HG03457 (cell line): ENCODE data around the gene EXOC3.
"Not testable (repeated sequence)": the region's sequence is repeated elsewhere in the genome, so short reads cannot be mapped to it uniquely, and the experiment has no call there.

Experiments
- ATAC-seq: cut with Tn5 transposase; IDR thresholded peaks from one replicate; pipeline ENCODE4 v1.9.1; 2021; ENCODE audit warnings: moderate number of reproducible peaks; ENCODE audit not compliant: unreplicated experiment

EXOC3 gene

DNA sequence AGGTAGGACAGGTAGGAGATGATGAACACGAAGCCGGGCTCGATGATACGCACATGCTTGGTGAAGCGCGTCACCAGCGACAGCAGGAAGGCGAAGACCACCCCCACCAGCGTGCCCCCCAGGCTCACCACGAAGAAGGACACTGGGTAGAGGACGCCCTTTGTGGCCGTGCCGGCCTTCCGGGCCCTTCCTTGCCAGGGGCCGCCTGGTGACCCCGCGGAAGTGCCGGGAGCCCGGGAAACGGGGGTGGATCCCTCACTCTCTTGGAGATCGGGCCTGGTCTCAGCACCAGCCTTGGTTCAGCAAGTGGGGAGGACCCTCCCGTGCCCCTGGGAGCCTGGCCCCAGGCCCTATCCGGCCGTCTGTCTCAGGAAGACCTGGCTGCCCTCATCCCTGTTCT, 41.6 kb downstream of the EXOC3 start:
- no peak for ATAC-seq

DNA sequence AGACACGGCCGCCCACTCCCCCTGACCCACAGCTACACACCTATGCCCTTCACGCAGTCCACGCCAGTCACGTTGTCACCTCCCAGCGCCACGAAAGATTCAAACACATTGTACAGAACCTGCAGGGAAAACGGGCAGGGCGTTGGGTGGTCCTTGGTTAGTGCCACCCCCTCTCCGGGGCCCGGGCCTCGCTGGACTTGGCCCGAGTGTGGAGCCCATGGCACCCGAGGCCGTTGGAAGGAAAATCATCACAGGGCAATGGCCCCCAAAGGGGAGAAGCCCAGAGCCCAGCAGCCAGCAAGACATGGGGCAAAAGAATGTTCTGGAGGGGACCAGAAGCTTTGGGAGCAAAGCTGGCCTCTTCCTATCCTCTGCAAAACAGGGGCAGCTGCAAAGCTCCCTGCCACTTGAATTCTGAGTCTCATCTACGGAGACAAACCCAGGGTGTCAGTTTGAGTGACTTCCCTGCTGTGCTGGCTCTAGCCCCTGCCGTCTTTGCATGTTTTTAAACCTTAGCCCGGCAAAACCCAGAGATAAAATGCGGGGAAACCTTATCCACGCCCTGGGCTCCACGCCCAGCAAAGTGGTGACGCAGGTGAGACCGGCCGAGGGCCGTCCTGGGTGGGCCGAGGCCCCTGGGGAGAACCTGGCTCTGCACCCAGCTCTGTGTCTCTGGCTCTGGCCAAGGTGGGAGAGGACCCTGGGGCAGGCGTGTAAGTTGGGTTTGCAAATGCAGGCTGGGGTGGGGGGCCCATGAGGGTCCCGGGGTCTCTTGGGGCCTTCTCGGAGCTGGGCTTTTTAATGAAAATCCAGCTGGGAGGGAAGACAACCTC, 42.4 kb downstream of the EXOC3 start:
- ATAC-seq = no peak

GRCh38 chr5:485946-486491, 43.0 kb downstream of the EXOC3 start:
- ATAC-seq = no peak

DNA sequence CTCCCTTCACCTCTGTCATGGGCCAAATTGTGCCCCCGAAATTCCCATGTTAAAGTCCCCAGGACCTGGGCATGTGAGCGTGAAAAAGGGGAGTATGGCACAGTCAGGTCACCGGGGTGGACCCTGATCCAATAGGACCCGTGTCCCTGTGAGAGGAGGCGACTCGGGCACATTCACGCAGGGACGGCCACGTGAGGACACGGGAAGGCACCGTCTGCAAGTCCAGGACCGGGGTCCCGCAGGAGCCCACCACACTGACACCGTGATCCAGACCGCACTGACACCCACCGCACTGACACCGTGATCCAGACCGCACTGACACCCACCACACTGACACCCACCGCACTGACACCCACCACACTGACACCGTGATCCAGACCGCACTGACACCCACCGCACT, 43.6 kb downstream of the EXOC3 start:
- ATAC-seq = not testable (repeated sequence)

GRCh38 chr5:488241-488640, 45.3 kb downstream of the EXOC3 start:
- no peak for ATAC-seq

- no peak for ATAC-seq
Observed at GRCh38 chr5:488744-489688, 46.0 kb downstream of the EXOC3 start.

GRCh38 chr5:489689-490080, 46.7 kb downstream of the EXOC3 start:
- ATAC-seq = no peak

DNA sequence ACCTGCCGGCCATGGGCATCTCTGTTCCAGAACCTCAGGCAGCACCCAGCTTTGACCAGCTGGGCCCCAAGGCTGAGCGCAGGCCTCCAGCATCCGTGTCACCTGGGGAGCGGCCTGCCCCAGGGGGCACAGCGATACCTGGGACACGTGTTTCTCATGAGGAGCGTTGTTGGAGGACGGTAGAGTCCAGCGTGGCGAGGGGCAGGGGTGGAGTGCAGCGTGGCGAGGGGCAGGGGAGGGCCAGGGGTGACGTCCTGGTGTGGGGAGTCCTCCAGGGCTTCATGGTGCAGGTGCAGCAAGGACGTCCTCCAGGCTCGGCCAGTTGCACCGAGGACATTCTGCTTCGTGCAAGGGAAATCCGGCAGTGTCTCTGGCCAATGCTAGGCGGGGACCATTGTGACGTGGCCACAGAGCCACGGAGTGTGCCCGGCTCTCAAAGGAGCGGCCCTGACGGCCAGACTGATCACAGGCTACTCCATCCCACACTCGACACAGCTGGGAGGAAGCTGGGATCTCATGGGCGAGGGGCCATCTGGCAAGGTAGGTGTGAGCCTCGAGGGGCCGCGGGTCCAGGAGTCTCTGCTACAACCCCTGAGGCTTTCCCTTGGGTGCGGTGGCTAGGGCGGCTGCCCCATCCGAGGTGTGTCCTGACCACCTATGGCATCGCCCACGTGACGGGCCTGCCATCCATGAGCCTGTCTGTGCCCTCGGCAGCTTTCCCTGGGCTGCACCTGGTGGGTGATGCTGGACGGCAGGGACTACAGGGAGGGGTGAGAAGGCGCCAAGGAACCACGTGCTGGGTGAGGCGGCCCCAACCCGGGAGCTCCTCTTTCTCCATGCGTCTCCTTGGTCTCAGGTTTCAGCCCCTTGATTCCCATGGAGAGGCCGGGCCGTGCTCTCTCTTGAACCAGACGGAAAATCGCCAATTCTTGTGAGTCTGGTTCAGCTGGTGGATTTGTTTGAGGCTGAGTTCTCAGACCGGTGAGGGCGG, 47.4 kb downstream of the EXOC3 start:
- no peak for ATAC-seq

DNA sequence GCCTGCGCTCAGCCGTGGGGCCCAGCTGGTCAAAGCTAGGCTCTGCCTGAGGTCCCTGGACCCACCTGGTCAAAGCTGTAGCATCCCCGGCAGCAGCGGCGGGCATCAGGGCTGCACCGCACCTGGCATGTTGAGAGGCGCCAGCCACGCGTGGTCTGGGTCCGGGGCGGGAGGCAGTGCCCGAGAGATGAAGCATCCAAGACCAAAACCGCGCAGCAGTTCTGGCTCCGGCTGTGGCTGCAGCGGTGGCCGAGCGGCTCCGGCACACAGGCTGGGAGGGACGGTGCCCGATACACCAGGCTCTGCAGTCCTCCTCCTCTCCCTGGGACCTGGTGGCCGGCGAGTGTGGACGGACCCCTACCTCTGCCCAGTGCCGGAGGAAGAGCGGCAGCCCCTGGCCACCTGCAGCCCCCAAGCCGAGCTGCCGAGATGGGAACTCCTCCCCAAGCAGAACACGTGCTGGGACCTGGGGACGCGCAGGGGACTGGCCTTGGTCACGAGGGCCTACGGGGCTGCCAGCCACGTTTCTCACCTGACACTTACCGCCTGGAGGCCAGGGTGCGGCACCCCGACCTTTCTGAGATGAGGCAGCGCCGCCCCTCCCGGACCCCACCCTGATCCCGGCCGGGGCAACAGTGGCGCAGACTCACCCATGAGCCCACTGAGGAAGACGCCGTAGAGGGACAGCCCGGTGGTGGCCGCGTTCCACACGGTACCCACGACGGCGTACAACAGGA, 48.3 kb downstream of the EXOC3 start:
- no peak for ATAC-seq

GRCh38 chr5:491856-492155, 48.8 kb downstream of the EXOC3 start:
- ATAC-seq = no peak

DNA sequence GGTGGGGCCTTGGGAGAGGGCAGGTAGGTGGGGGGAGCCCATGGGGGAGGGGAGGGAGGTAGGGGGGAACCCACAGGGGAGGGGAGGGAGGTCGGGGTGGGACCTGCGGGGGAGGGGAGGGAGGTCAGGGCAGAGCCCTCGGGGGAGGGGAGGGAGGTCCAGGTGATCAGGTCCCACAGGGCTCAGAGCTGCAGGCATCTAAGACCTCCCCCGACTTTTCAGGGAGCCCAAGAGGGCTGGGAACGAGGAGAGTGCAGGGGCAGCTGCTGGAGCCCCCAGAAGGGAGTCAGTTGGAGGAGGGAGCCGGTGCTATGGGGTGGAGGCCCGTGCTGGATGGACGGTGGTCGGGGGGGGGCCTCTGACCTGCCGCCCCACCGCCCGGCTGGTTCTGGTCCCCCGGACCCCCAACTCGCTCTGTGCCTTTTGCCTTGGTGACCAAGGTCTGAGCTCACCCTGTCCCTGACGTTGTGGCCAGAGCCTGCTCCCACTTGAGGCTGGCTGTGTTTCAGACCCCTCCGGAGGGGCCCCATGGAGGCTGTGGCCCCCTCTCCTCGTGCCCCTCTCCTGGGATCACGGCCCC, 49.4 kb downstream of the EXOC3 start:
- ATAC-seq = no peak

GRCh38 chr5:493119-493701, 50.2 kb downstream of the EXOC3 start:
- ATAC-seq = no peak

GRCh38 chr5:493758-494157, 50.8 kb downstream of the EXOC3 start:
- ATAC-seq = no peak

DNA sequence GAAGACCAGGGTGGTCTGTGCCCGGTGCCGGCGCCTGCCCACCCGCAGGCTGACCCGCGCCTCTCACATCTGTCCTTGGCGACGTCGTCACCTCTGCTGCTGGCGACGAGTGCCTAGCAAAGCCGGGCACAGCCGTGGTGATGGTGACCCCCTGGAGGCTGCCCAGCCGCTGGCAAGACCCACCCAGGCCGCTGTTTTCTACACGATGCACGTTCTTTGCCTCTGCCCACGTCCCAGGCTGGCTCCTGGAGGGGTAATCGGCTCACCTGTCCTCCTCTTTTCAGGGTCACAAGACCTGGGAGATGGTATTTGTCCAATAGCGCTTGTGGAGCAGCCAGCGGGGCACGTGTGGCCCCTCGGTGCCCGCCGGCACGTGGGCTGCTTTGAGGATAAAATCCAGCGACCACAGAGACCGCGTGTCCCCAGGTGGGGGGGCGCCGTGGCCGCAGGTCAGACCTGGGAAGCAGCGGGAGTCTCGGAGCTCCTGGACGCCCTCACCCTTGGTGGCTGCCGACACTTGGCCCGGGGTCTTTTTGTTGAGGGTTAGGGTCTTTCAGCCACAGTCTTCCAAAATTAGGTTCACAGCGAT, 51.8 kb downstream of the EXOC3 start:
- no peak for ATAC-seq

DNA sequence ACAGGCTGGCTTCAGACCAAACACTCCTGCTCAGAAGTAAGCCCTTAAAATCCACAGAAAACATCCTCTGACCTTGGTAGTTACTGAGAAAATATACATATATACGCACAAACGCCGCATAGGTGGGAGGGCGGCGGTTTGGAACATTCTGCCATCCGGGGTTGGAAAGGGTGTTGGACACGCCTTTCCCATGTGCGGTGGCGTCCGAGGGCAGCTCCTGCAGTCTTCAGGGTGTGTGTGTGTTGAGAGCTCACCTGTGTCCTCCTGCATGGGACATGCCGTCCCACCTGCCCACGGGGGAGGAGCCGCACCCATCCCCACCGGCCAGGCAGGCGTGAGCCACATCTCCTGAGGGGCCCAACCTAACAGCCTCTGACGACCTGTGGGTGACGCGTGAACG, 53.1 kb downstream of the EXOC3 start:
- no peak for ATAC-seq

GRCh38 chr5:497090-497700, 54.2 kb downstream of the EXOC3 start:
- no peak for ATAC-seq

GRCh38 chr5:497871-498509, 55.0 kb downstream of the EXOC3 start:
- no peak for ATAC-seq
